ENCODE data around the gene UACA.
"Not testable (repeated sequence)": the region's sequence is repeated elsewhere in the genome, so short reads cannot be mapped to it uniquely, and the experiment has no call there.

The UACA gene

GRCh38 chr15:70663069-70663468 lies 100.3 kb downstream of the UACA start:
- DNase-seq (ENCODE audit: low read depth in 2 of 2), result not testable (repeated sequence)

DNA sequence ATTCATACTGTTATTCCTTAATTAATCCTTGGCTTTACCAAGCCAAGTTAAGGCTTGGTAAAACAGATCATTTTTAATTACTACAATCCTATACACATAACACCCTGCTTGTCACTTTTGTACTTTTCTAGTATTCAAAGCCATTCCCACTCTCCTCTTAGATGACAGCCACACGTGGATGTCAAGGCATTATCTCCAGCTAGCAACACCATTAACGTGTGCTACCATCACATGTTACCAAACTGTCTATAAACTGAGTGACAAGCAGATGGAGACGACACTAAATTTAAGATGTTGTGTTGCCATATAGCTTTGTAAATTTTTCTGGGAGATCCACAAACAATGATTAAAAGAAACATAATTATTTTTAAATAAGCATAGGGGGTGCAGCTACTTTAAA lies 103.7 kb downstream of the UACA start:
- no peak for DNase-seq (ENCODE audit: low read depth in 2 of 2)

- DNase-seq (ENCODE audit: low read depth in 2 of 2), result no peak
Observed at GRCh38 chr15:70658641-70659040, 104.7 kb downstream of the UACA start.

DNA sequence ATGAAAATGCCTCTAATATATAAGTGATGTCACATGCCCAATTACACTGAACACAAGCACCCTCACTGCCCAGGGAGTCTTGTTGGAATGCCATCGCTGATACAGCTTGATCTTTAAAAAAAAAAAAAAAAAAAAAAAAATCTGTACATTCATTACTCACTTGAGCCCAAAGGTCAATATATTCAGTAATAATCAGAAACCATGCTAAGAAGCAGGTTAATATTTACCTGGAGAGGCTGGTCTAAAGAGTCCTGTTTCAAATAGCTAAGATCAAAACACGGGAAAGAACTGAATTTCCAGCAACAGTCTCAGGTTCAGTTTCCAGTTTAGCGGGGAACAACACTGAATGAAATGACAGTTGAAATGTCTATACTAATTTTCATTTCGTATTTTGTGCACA lies 109.9 kb downstream of the UACA start:
- no peak for DNase-seq (ENCODE audit: low read depth in 2 of 2)

GRCh38 chr15:70652341-70652740 lies 111.0 kb downstream of the UACA start:
- no peak for DNase-seq (ENCODE audit: low read depth in 2 of 2)

DNA sequence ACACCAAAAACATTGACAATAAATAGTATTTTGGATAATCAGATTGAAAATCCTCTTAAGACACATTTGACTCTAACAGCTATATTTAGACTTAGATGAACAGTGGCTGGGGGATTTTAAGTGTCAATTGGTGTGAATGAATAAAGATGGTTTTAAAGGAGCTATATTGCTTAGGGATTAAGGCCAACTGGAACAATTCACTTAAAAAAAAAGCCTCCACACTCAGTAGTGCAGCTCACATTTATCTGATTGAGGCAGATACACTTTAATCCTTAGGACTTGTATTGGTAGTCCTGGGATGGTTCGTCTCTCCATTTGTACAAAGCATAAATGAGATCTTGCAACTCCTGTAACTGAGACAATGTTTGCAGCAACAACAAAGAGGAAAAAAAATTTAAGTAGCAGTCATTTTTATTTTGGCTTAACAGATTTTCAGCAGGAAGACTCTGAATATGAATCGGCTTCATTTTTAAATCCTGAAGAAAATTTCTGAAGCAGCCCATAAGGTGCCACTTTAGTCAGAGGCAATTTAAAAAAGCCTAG lies 112.0 kb downstream of the UACA start:
- DNase-seq (ENCODE audit: low read depth in 2 of 2), result no peak

DNA sequence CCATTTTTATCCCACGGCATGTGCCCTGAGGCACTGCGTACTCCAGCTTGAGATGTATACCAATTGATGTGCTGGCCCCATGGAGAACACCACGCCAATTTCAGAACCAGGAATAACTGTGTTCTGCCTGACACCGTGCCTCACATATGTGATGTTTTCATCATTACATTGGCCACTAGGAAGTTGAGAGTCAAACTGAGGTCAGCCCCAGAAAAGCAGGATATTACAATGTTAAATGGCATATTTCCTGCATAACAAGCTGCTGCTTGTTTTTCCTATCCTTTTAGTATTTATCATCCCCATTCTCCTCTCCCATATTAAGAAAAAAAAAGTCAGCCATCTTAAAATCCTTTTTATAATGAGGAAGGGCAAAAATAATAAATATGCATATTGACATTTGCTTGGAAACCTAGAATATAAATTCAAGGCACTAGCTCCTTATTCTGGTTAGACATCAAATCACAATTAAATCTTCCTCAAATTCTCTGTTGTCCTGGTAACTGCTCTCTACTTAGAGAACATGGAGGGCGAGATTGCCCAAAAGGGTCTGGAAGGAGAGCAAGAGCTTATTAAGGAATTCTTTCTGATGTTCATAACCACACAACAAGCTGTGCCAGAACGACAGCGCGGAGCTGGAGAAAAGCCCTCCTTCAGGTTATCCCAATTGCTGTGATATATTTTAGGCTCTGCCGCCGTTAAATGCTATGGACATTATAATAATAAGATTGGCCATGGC lies 112.6 kb downstream of the UACA start:
- no peak for DNase-seq (ENCODE audit: low read depth in 2 of 2)

DNA sequence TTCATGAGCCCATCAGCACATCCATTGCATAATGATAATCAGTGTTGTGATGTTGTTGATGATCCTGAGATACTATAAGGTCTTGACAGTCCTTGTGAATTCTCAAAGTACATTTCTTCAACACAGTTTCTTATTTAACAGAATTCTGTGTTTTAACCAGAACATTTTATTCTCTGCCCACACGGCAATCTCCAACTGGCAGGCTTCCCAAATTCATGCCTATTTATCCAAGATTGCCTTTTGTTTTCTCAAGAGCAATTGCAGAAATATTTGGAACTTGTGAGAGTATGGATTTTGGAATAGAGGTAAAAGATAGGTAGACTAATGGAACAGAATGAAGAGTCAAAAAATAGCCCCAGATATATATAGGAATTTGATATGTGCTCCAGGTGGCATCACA lies 116.0 kb downstream of the UACA start:
- DNase-seq (ENCODE audit: low read depth in 2 of 2), result no peak

GRCh38 chr15:70646169-70646568 lies 117.2 kb downstream of the UACA start:
- no peak for DNase-seq (ENCODE audit: low read depth in 2 of 2)

GRCh38 chr15:70643783-70644125 lies 119.6 kb downstream of the UACA start:
- DNase-seq (ENCODE audit: low read depth in 2 of 2), result no peak

- DNase-seq (ENCODE audit: low read depth in 2 of 2), result no peak
Observed at GRCh38 chr15:70643106-70643782, 120.1 kb downstream of the UACA start.

DNA sequence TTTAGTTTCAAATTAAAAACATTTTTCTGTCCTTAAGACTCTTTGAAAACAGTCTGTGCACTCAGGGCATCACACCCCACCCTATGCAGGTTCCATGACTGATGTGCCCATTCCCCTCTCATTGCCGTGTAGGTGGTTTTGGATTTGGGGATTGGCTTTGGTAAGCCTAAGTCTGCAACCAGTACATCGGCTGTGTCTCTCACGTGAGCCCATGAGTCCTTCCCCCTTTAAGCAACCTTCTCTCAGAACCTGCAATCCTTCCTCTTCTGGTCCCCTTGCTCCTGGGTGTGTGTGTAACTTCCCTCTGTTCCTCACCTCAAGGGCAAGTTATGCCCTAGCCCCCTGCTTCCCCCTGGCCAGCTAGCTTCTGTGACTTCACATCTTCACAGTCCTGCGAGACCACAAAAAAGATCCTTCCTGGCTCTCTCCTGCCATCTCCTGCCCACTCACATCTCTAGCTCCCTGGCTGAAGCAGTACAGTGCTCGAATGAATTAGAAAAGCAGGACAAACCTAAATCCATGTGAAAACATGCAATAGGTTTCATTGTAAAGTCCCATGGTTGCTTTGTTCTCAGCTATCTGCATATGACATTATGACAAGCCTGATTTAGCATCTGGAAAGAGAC lies 126.7 kb downstream of the UACA start:
- DNase-seq (ENCODE audit: low read depth in 2 of 2), result no peak

DNA sequence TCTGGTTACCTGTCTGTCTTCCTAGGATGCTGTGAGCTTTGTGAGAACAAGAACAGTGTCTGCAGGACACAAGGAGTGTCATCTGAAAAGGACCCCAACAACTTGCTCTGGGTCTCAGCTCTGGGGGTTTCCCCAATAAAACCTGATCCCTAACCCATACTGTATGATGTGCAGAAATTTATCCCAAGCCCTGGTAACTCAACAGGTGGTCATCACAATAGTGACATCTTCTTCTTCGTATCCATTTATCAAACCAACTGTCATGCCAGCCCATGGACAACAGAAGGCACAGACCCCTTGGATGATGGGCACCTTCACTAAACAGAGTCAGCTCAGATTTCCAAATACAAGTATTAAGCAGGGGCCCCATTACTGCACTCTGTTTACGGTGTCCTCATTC lies 127.5 kb downstream of the UACA start:
- DNase-seq (ENCODE audit: low read depth in 2 of 2), result no peak

DNA sequence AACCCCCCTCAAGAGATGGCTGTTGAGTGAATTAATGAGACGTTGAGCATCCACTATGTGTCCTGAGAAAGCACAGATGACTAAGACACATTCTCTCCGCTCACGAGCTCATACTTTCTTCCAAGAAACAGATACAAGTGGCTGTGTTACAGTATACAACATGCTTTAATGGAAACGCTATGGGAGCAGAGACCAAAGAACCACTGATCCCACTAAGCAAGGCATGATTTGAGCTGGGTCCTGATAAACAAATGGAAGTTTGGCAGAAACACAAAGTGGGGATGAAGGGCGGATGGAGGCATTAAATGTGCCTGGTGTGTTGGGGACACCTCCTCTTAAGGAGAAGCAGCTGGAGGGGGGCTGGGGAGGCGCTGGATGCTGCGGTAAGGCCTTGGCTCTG lies 129.4 kb downstream of the UACA start:
- DNase-seq (ENCODE audit: low read depth in 2 of 2), result no peak

- DNase-seq (ENCODE audit: low read depth in 2 of 2), result no peak
Observed at GRCh38 chr15:70633103-70633831, 130.1 kb downstream of the UACA start.

GRCh38 chr15:70632491-70633102 lies 130.8 kb downstream of the UACA start:
- DNase-seq (ENCODE audit: low read depth in 2 of 2), result no peak

GRCh38 chr15:70632079-70632478 lies 131.3 kb downstream of the UACA start:
- no peak for DNase-seq (ENCODE audit: low read depth in 2 of 2)

DNA sequence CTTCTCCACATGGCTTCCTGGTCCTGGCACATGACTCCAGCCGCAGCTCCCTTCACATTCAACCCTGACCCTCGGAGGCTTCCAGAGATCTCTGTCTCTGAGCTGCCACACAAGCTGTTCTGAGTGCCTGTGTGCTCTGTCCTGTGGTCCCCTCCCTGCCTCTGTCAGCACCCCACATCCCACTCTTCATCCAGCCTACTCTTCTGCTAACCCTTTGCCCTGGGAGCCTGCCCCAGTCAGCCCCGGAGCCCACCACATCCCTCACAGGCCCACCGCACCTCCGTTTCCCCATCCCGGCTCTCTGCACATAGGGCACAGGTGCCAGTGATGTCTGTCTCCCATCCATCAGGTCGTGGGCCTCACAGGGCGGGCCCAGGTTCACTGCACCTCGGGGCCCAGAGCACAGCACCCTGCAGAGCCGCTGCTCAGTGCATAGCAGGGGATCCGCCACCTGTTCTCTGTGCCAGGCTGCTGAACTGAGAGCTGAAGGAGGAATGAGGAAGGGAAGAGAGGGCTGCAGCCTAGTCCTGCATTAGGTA lies 133.6 kb downstream of the UACA start:
- DNase-seq (ENCODE audit: low read depth in 2 of 2), result no peak

DNA sequence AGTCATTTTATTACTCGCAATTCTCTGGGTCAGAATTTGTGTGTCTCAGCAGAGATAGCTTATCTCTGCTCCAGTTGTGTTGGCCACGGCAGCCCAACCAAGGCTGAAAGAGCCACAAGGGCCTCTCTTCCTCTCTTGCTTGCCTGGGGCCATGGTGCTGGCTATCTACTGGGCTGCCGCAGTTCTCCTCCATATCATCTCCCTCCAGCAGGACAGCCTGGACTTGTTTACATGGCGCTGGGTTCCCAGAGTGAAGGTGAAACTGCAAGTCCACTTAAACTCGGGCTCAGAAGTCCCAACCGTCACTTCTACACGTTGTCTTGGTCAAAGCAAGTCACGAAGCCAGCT lies 134.8 kb downstream of the UACA start:
- no peak for DNase-seq (ENCODE audit: low read depth in 2 of 2)

DNA sequence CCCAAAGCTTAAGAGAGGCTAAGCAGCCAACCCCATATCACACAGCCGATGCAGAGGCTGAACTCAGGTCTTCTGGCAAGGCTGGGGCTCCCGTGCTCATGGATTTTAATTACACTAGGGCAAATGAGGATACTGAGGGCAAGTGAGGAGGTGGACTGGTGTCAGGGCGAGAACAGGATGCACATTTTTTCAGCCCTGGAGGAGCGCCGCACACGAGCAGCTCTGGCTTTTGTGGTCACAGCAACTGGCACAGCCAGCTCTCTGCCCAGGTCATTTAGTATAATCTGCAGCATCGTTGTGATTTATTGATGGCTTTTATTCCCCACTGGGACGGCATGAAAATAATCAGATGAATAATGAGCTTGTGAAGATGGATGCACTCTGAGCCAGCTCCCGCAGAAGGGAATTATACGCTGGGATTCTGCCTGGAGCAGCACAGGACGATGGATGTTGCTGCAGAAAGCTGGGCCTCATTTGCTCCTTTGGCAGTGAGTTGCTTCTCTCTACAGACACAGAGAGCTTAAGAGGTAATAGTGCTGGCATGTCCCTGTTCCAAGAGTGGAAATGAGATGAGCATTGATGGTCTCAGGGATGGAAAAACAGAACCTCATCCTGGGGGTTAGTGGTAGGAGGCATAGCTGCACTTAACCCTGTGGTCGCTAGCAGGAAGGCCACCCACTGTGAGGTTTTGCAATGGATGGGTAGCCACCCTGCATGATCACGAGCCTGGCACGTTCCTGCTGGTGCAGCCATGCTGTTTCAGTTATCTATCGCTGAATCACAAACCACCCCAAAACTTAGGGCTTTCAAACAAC lies 135.4 kb downstream of the UACA start:
- DNase-seq (ENCODE audit: low read depth in 2 of 2), result no peak

- DNase-seq (ENCODE audit: low read depth in 2 of 2), result no peak
Observed at GRCh38 chr15:70627322-70627721, 136.0 kb downstream of the UACA start.
